Liver (tissue), 9 donors: ENCODE results near the gene INPP4A. TPM values are rescaled to one million over a fixed set of nuclear protein-coding genes. Genes with fewer than 3 reads are reported as not detected.

ENCODE experiments used
- DNase-seq: peaks from one replicate; pipeline ENCODE4 v3.0.0-alpha.2; 2017; ENCODE audit warnings: low spot score
- H3K27ac ChIP-seq, 2 donors: one replicate each; pipeline ENCODE4 v1.7.0; 2013; ENCODE audit warnings: inconsistent platforms in 2 of 2, low read length in 2 of 2, control low read depth in 1 of 2, low read depth in 1 of 2, mild to moderate bottlenecking in 1 of 2
- H3K27me3 ChIP-seq, 4 donors: one replicate each; pipeline versions ENCODE4 v1.6.1 to v1.7.0; 2013; ENCODE audit warnings: low read length in 3 of 4, inconsistent platforms in 1 of 4, mild to moderate bottlenecking in 1 of 4, moderate library complexity in 1 of 4; ENCODE audit not compliant: control insufficient read depth in 4 of 4, insufficient read depth in 4 of 4
- H3K36me3 ChIP-seq, 4 donors: one replicate each; pipeline versions ENCODE4 v1.6.1 to v1.7.0; 2013; ENCODE audit warnings: low read length in 3 of 4, mild to moderate bottlenecking in 3 of 4, low read depth in 1 of 4, moderate library complexity in 1 of 4; ENCODE audit not compliant: control insufficient read depth in 4 of 4, insufficient read depth in 3 of 4
- H3K4me1 ChIP-seq, 4 donors: one replicate each; pipeline versions ENCODE4 v1.6.1 to v1.7.0; 2013; ENCODE audit warnings: low read length in 3 of 4, mild to moderate bottlenecking in 3 of 4, moderate library complexity in 1 of 4; ENCODE audit not compliant: control insufficient read depth in 4 of 4, insufficient read depth in 4 of 4
- H3K4me3 ChIP-seq, 3 donors: one replicate each; pipeline versions ENCODE4 v1.6.1 to v1.7.0; 2013; ENCODE audit warnings: low read length in 3 of 3, control low read depth in 1 of 3, low read depth in 1 of 3, mild to moderate bottlenecking in 1 of 3
- H3K9ac ChIP-seq, 2 donors: one replicate each; pipeline ENCODE4 v1.7.0; 2013; ENCODE audit warnings: low read length in 2 of 2, mild to moderate bottlenecking in 2 of 2, moderate library complexity in 2 of 2, control low read depth in 1 of 2, low read depth in 1 of 2
- H3K9me3 ChIP-seq, 4 donors: one replicate each; pipeline versions ENCODE4 v1.6.1 to v1.7.0; 2013; ENCODE audit warnings: low read length in 3 of 4; ENCODE audit not compliant: control insufficient read depth in 4 of 4
- EGR1 ChIP-seq, 2 donors: IDR thresholded peaks; 2 replicates each; pipeline ENCODE4 v1.6.1; 2016 to 2018; ENCODE audit warnings: antibody characterized with exemption in 2 of 2, low read depth in 2 of 2
- FOXA2 ChIP-seq: IDR thresholded peaks from 2 replicates; pipeline ENCODE4 v1.6.1; 2016; ENCODE audit warnings: antibody characterized with exemption
- GABPA ChIP-seq, 2 donors: IDR thresholded peaks in 1 of 2; conservative IDR thresholded peaks in 1 of 2; 2 replicates each; pipeline ENCODE4 v1.6.1; 2016; ENCODE audit warnings: antibody characterized with exemption in 2 of 2, mild to moderate bottlenecking in 1 of 2, moderate library complexity in 1 of 2
- HNF4A ChIP-seq, 2 donors: conservative IDR thresholded peaks; 2 replicates each; pipeline ENCODE4 v1.6.1; 2016; ENCODE audit warnings: antibody characterized with exemption in 2 of 2, mild to moderate bottlenecking in 2 of 2
- HNF4G ChIP-seq: IDR thresholded peaks from 2 replicates; pipeline ENCODE4 v1.6.1; 2016; ENCODE audit warnings: antibody characterized with exemption
- JUND ChIP-seq, 2 donors: IDR thresholded peaks; 2 replicates each; pipeline ENCODE4 v1.6.1; 2016; ENCODE audit warnings: antibody characterized with exemption in 2 of 2
- NR2F2 ChIP-seq: IDR thresholded peaks from 2 replicates; pipeline ENCODE4 v1.6.1; 2016; ENCODE audit warnings: antibody characterized with exemption
- RAD21 ChIP-seq, 2 donors: IDR thresholded peaks; 2 replicates each; pipeline ENCODE4 v1.6.1; 2016; ENCODE audit warnings: antibody characterized with exemption in 2 of 2, mild to moderate bottlenecking in 2 of 2
- RXRA ChIP-seq, 2 donors: IDR thresholded peaks; 2 replicates each; pipeline ENCODE4 v1.6.1; 2017 to 2018; ENCODE audit warnings: antibody characterized with exemption in 2 of 2, mild to moderate bottlenecking in 1 of 2
- SP1 ChIP-seq: IDR thresholded peaks from 2 replicates; pipeline ENCODE4 v1.6.1; 2018; ENCODE audit warnings: antibody characterized with exemption, mild to moderate bottlenecking
- TAF1 ChIP-seq: conservative IDR thresholded peaks from 2 replicates; pipeline ENCODE4 v1.6.1; 2016; ENCODE audit warnings: antibody characterized with exemption, mild to moderate bottlenecking
- WGBS: extraction: QIAGEN DNeasy Blood & Tissue Kit; methylation state at CpG from one replicate; pipeline ENCODE4 v1.1.7; 2013; 5-methylcytosine and 5-hydroxymethylcytosine counted together
- polyA plus RNA-seq, 2 donors: library from polyadenylated mRNA; stranded (reverse) in 1 of 2; unstranded in 1 of 2; fragments of 200-250 nt in 1 of 2; fragments of >200 nt in 1 of 2; fragmentation: Nextera tagmentation in 1 of 2; extraction: Ambion mirVana in 1 of 2; gene quantifications; one replicate each; pipeline versions ENCODE4 v1.2.1 to v1.2.3, GENCODE V29; 2013 to 2015
- total RNA-seq, 2 donors: library from RNA; depleted of rRNA; stranded (reverse); fragments of >200 nt; gene quantifications; one replicate each; pipeline ENCODE4 v1.2.3, GENCODE V29; 2014
- TF ChIP-seq, protein P1 (sequence below): IDR thresholded peaks from 2 replicates; pipeline ENCODE4 v1.6.1; 2016; ENCODE audit warnings: antibody characterized with exemption
- donor health status: healthy.
- donor health status: healthy.
- donor health status: healthy.
- donor health status: healthy.
- donor health status: healthy.

The INPP4A gene
- total and polyA plus RNA-seq, 4 donors = 2.9 to 14.9 (median 7.2) TPM

DNA sequence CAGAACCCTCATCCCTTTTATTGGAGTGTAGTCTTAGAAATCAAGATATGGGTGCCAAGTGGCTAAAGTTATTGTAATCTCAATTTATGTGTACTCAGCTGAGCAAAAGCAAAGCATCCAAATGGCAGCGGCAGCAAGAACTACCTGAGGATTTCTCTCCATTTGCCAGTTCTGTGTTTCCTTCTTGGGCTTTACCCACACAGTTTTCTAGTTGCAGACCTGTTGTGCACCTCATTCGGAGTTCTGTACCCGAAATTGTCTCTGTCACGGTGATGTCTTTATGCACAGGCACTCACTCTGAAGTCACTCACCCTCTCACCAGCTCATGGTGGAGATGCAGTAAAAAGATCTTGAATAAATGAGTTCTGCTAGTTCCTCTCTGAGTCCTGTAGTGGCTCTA is 43.6 kb downstream of the INPP4A start:
- WGBS = 92% methylated on average over 4 of the region's 4 CpGs
- TF ChIP-seq HNF4G (no peak), JUND (IDR thresholded peaks at IDR 0.05) (no peak), SP1 (no peak), NR2F2 (no peak), EGR1 (IDR thresholded peaks at IDR 0.05; ENCODE audit: low read depth in 2 of 2) (no peak), RAD21 (IDR thresholded peaks at IDR 0.05) (no peak)
- Histone ChIP-seq H3K9me3 (no peaks in the 10 kb centered on the region), H3K9ac (no peak overlapping the region), H3K27ac (no peak overlapping the region), H3K27me3 (no peaks in the 10 kb centered on the region), H3K4me1 (peaks cover 2 to 11% (median 7%) of the 10 kb centered on the region in 4 donors), H3K4me3 (no peak overlapping the region), H3K36me3 (peaks cover 0 to 3% (median 0%) of the 10 kb centered on the region in 4 donors)
- DNase-seq = no peak

DNA sequence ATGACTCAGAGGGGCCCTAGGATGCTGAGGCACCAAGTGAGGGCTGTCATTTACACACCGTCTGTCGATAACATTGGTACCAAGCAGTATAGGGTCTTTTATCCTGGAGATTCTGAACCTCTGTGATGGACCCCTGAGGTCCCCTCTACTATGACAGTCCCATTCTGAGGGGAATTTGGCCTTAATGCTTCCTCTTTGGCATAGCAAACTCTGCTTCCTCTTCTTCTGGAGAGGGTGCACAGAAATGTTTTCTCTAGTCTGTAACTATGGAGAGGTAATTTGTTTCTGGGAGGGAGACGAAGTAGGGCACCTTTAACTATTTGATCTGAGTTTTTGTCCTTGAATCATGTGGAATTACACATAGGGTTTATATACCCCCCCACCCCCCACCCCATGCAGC is 44.8 kb downstream of the INPP4A start:
- 94% methylated on average over 3 of the region's 3 CpGs for WGBS
- no peak overlapping the region for H3K27ac ChIP-seq

DNA sequence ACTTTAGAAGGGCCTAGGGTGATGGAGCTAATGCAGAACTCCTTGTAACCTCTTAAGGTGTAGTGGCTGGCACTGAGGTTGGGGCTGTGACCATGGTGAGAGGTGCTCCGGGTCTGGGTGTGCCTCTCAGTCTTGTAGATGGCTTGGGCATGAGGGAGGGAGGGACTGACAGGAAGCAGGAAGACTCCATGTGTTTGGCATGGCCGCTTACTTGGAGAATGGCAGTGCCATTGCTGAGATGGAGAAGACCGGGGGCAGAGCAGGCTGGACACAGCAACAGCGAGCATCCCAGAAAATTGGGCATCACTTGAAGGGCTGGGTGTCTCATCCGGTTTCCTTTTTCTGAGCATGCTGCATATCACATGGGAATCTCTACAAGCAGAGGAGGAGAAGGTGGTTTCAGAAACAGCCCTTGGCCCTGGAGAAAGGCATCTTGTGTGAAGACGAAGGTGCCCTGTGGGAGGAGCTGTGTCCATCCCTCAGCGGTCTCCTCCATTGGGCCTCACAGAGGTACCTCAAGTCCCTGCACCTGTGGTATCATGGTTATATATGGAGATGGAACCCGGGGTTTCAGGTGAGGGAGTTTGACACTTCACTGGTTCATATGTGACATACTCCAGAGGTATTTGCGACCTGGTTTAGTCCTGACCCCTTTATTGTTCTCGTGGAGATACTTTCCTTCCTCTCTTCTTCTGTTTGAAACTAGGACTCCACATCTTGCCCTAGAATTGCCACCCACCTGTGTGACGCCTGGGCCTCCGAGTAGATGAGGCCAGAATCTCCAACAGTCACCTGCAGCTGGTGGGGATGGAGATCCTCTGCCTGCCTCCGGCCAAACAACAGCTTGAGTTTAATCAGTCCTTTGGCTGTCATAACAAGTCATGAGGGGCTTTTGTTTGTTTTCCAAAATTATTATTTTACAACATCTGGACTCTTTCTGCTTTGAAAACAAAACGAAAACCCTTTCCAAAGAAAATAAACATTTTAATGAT is 45.6 kb downstream of the INPP4A start:
- no peak for DNase-seq
- H3K9ac ChIP-seq = no peak overlapping the region
- TF ChIP-seq FOXA2 (no peak), RAD21 (IDR thresholded peaks at IDR 0.05) (no peak)
- peaks cover 2 to 9% (median 7%) of the 10 kb centered on the region in 4 donors for H3K4me1 ChIP-seq
- H3K27ac ChIP-seq = no peak overlapping the region
- peaks cover 0 to 3% (median 0%) of the 10 kb centered on the region in 4 donors for H3K36me3 ChIP-seq
- no peaks in the 10 kb centered on the region for H3K27me3 ChIP-seq
- 91% methylated on average over 14 of the region's 14 CpGs for WGBS
- no peak overlapping the region for H3K4me3 ChIP-seq
- no peaks in the 10 kb centered on the region for H3K9me3 ChIP-seq

More for the DNA sequence above, 44.8 kb downstream of the INPP4A start:
- TF ChIP-seq SP1 (no peak), EGR1 (IDR thresholded peaks at IDR 0.05; ENCODE audit: low read depth in 2 of 2) (no peak)
- TF ChIP-seq, protein P1, sequence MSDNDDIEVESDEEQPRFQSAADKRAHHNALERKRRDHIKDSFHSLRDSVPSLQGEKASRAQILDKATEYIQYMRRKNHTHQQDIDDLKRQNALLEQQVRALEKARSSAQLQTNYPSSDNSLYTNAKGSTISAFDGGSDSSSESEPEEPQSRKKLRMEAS = no peak
- Histone ChIP-seq H3K4me3 (no peak overlapping the region), H3K36me3 (peaks cover 0 to 3% (median 0%) of the 10 kb centered on the region in 4 donors), H3K9me3 (no peaks in the 10 kb centered on the region), H3K9ac (no peak overlapping the region), H3K27me3 (no peaks in the 10 kb centered on the region), H3K4me1 (peaks cover 2 to 9% (median 7%) of the 10 kb centered on the region in 4 donors)
- DNase-seq = no peak

DNA sequence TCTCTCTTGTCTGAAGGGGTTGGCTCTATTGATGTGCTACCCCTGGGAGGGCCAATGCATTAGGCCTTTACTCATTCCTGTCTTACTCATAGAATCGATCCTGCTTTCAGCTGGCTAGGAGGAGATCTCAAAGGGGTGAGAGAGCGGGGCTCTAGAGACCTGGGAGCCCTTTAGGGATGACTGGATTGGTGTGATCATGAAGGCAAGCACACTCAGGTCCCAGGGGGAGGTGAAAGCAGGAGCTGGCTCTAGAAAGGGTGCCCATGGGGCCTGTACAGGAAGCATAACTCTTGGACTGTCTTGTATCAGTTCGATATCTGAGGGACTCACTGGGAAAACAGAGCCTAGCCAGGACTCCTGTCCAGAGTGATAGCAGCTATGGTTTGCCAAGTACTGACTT is 47.8 kb downstream of the INPP4A start:
- no peaks in the 10 kb centered on the region for H3K27me3 ChIP-seq
- DNase-seq = no peak
- peaks cover 2 to 9% (median 7%) of the 10 kb centered on the region in 4 donors for H3K4me1 ChIP-seq
- peaks cover 0 to 3% (median 0%) of the 10 kb centered on the region in 4 donors for H3K36me3 ChIP-seq
- TF ChIP-seq RAD21 (IDR thresholded peaks at IDR 0.05) (no peak), HNF4A (conservative IDR thresholded peaks at IDR 0.05) (no peak), JUND (IDR thresholded peaks at IDR 0.05) (no peak), RXRA (IDR thresholded peaks at IDR 0.05) (no peak), GABPA (IDR thresholded peaks at IDR 0.05 in 1 of 2, conservative IDR thresholded peaks at IDR 0.05 in 1 of 2) (no peak), NR2F2 (no peak), TAF1 (no peak)
- TF ChIP-seq, protein P1 = no peak
- WGBS = 88% methylated on average over 3 of the region's 3 CpGs
- H3K4me3 ChIP-seq = no peak overlapping the region
- H3K9ac ChIP-seq = no peak overlapping the region
- H3K9me3 ChIP-seq = peaks cover 0 to 2% (median 0%) of the 10 kb centered on the region in 4 donors
- H3K27ac ChIP-seq = no peak overlapping the region
